PC-9 (cell line): ENCODE results near the gene RAB3GAP2. TPM values are rescaled to one million over a fixed set of nuclear protein-coding genes. Genes with fewer than 3 reads are reported as not detected.

ENCODE experiments used
- BruUV-seq: library from RNA; stranded (reverse); fragments of 400-500 nt; replicated peaks from 2 replicates; lab custom pipeline; 2021; lab: Mats Ljungman, UMichigan
- CTCF ChIA-PET: fragments of 300-600 bp; sonication (Branson Sonifier 250); formaldehyde crosslinking; loops from one replicate; lab custom pipeline; 2022; ENCODE audit warnings: antibody characterized with exemption; lab: Charles Lee
- POLR2A ChIA-PET: fragments of 300-600 bp; sonication (Branson Sonifier 250); formaldehyde crosslinking; loops from one replicate; lab custom pipeline; 2022; ENCODE audit warnings: antibody characterized with exemption; ENCODE audit not compliant: unreplicated experiment; lab: Charles Lee
- DNase-seq, 2 experiments: peaks; one replicate each; pipeline versions ENCODE4 v3.0.0 to v3.0.0-alpha.2; 2015 to 2022; ENCODE audit warnings: mixed read lengths in 1 of 2
- H2AFZ ChIP-seq: fragments of 200-600 bp; sonication (generic); 2 replicates; pipeline ENCODE4 v1.8.1; 2017; ENCODE audit warnings: antibody characterized with exemption
- H3F3A ChIP-seq: fragments of 200-600 bp; sonication (generic); 2 replicates; pipeline ENCODE4 v1.8.1; 2017; ENCODE audit warnings: antibody characterized with exemption, mild to moderate bottlenecking, low read depth; ENCODE audit not compliant: insufficient read depth
- H3K27ac ChIP-seq: fragments of 200-600 bp; sonication (generic); 2 replicates; pipeline ENCODE4 v1.6.1; 2016; ENCODE audit warnings: mixed run types
- H3K27me3 ChIP-seq: fragments of 200-600 bp; sonication (generic); 2 replicates; pipeline ENCODE4 v1.6.1; 2016; ENCODE audit warnings: low read depth, mixed run types; ENCODE audit not compliant: insufficient read depth
- H3K36me3 ChIP-seq: fragments of 200-600 bp; sonication (generic); 2 replicates; pipeline ENCODE4 v1.6.1; 2016; ENCODE audit warnings: low read depth, mixed run types
- H3K4me1 ChIP-seq: fragments of 200-600 bp; sonication (generic); replicated peaks from 2 replicates; pipeline ENCODE4 v1.6.1; 2016; ENCODE audit warnings: mixed run types; ENCODE audit not compliant: insufficient read depth
- H3K4me2 ChIP-seq: fragments of 200-600 bp; sonication (generic); 2 replicates; pipeline ENCODE4 v1.6.1; 2017; ENCODE audit warnings: mixed run types
- H3K4me3 ChIP-seq: fragments of 200-600 bp; sonication (generic); 2 replicates; pipeline ENCODE4 v1.6.1; 2016; ENCODE audit warnings: mixed run types
- H3K79me2 ChIP-seq: fragments of 200-600 bp; sonication (generic); 2 replicates; pipeline ENCODE4 v1.6.1; 2017; ENCODE audit warnings: low read depth, mixed run types
- H3K9me2 ChIP-seq: fragments of 200-600 bp; sonication (generic); 2 replicates; pipeline ENCODE4 v1.8.1; 2017; ENCODE audit warnings: mild to moderate bottlenecking; ENCODE audit not compliant: insufficient read depth
- H3K9me3 ChIP-seq: fragments of 200-600 bp; sonication (generic); 2 replicates; pipeline ENCODE4 v1.8.1; 2016; ENCODE audit warnings: low read depth; ENCODE audit not compliant: insufficient read depth
- H4K20me1 ChIP-seq: fragments of 200-600 bp; sonication (generic); 2 replicates; pipeline ENCODE4 v1.8.1; 2017; ENCODE audit not compliant: insufficient read depth
- EZH2 ChIP-seq: fragments of 200-600 bp; sonication (generic); IDR thresholded peaks from 2 replicates; pipeline ENCODE4 v1.8.0; 2017; ENCODE audit warnings: antibody characterized with exemption, low read depth
- intact Hi-C: fragments of 100-400 bp; cut with micrococcal nuclease; formaldehyde crosslinking; loops from one replicate; pipeline ENCODE4 v1.10.0; 2022; ENCODE audit not compliant: unreplicated experiment
- total RNA-seq: library from RNA; stranded (reverse); gene quantifications from 2 replicates; pipeline ENCODE4 v1.2.3, GENCODE V29; 2021
- TF ChIP-seq, protein P1 (sequence below): fragments of 200-600 bp; sonication (generic); conservative IDR thresholded peaks from 2 replicates; pipeline ENCODE4 v1.6.1; 2017; ENCODE audit warnings: mixed run types, antibody characterized with exemption, mild to moderate bottlenecking, moderate library complexity

The RAB3GAP2 gene
- total RNA-seq, 1 experiment from 2014 or later, result 51.0 TPM

DNA sequence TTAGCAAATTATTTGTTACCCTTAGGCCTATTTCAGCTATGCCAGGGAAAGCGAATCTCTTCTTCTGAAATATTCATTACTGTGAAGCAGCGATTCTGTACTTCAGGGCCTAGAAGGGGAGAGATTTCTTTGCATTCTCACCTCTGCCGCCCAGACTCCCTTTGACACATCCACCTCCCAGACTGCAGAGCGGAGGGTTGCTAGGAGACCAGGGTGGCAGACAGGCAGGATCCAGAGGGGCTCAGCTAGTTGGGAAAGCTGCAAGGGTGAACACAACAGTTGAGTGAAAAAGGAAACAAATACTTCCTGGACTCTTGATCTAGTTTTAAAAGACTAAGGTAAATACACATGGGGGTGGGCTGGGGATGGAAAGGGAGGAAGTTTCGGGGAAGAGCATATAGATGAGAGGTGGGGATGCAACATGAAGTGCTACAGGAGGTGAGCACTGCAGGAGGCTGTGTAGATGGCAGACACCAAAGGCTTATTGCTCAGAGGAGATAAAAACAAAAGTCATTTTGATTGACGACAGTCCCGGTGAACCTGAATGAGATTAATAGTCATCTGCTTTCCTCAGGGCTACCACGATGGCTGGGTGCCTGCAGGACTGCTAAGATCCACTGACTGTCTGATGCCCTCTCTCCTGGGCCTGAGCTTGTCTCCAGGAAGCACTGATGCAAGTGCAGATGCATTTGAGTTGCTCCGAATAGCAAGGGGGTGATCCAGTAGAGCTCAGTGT lies 26.4 kb upstream of the RAB3GAP2 start:
- ChIA-PET CTCF (interaction anchor here (0.6 kb wide), 1 partner anchor 386 kb away, joined by 3 read pairs; no protein-coding TSS in a partner anchor), POLR2A (interaction anchor here (0.7 kb wide), 1 partner anchor 31 kb away, joined by 7 read pairs; no protein-coding TSS in a partner anchor)
- 0 out of 2 replicates have a peak, but pooled peaks cover 3% of the 10 kb centered on the region for H3F3A ChIP-seq
- H2AFZ ChIP-seq, result no peak overlapping the region
- intact Hi-C loops, result loop anchor here (5.0 kb wide), 2 partner anchors 229 to 479 kb away; partner anchors contain the start of gene MARK1
- no peaks in the 10 kb centered on the region for H3K9me3 ChIP-seq
- H3K4me1 ChIP-seq, result peaks cover 11% of the 10 kb centered on the region
- TF ChIP-seq, protein P1, sequence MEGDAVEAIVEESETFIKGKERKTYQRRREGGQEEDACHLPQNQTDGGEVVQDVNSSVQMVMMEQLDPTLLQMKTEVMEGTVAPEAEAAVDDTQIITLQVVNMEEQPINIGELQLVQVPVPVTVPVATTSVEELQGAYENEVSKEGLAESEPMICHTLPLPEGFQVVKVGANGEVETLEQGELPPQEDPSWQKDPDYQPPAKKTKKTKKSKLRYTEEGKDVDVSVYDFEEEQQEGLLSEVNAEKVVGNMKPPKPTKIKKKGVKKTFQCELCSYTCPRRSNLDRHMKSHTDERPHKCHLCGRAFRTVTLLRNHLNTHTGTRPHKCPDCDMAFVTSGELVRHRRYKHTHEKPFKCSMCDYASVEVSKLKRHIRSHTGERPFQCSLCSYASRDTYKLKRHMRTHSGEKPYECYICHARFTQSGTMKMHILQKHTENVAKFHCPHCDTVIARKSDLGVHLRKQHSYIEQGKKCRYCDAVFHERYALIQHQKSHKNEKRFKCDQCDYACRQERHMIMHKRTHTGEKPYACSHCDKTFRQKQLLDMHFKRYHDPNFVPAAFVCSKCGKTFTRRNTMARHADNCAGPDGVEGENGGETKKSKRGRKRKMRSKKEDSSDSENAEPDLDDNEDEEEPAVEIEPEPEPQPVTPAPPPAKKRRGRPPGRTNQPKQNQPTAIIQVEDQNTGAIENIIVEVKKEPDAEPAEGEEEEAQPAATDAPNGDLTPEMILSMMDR, result no peak
- TF ChIP-seq EZH2, result no peak
- H4K20me1 ChIP-seq, result no peaks in the 10 kb centered on the region
- no peak overlapping the region for H3K4me3 ChIP-seq
- no peaks in the 10 kb centered on the region for H3K36me3 ChIP-seq
- no peak overlapping the region for H3K27ac ChIP-seq
- H3K9me2 ChIP-seq, result no peaks in the 10 kb centered on the region
- no TSS peak for BruUV-seq
- no peak overlapping the region for H3K4me2 ChIP-seq
- no peaks in the 10 kb centered on the region for H3K79me2 ChIP-seq
- no peaks in the 10 kb centered on the region for H3K27me3 ChIP-seq
- DNase-seq, result no peak

DNA sequence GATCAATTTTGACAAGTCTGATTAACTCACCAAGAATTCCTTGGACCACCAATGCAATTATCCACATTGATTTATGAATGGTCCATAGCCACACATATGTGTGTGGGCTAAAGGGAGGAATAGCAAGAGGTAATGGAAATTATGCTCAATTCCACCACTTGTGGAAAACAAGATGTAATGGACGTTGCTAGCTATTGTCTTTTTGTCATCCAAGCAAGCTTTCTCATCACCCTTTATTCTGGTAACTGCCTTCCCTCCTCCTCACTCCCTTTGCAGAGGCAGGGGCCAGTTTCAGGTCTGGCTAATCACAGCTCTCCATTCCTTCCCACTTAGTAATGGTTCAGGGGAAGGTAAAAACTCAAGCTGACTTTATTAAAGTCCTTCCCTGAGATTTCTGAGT lies 24.7 kb upstream of the RAB3GAP2 start:
- Histone ChIP-seq H3K9me2 (no peaks in the 10 kb centered on the region), H3K27ac (no peak overlapping the region), H3K27me3 (no peaks in the 10 kb centered on the region), H3K4me3 (no peak overlapping the region), H3K4me2 (no peak overlapping the region), H3K4me1 (peaks cover 11% of the 10 kb centered on the region), H3F3A (0 out of 2 replicates have a peak, but pooled peaks cover 3% of the 10 kb centered on the region), H2AFZ (no peak overlapping the region), H4K20me1 (no peaks in the 10 kb centered on the region), H3K36me3 (no peaks in the 10 kb centered on the region), H3K79me2 (no peaks in the 10 kb centered on the region), H3K9me3 (no peaks in the 10 kb centered on the region)
- no peak for TF ChIP-seq EZH2
- TF ChIP-seq, protein P1, result no peak
- no TSS peak for BruUV-seq
- DNase-seq, result no peak
- POLR2A ChIA-PET, result interaction anchor here (0.6 kb wide), 1 partner anchor 57 kb away, joined by 3 read pairs; no protein-coding TSS in a partner anchor
- intact Hi-C loops, result loop anchor here (1.0 to 5.0 kb wide), 7 partner anchors 40 to 480 kb away; partner anchors contain the start of gene MARK1
- CTCF ChIA-PET, result interaction anchor here (0.6 to 1.8 kb wide), 5 partner anchors 59 to 507 kb away, joined by 3 to 9 read pairs (median 4); no protein-coding TSS in a partner anchor

DNA sequence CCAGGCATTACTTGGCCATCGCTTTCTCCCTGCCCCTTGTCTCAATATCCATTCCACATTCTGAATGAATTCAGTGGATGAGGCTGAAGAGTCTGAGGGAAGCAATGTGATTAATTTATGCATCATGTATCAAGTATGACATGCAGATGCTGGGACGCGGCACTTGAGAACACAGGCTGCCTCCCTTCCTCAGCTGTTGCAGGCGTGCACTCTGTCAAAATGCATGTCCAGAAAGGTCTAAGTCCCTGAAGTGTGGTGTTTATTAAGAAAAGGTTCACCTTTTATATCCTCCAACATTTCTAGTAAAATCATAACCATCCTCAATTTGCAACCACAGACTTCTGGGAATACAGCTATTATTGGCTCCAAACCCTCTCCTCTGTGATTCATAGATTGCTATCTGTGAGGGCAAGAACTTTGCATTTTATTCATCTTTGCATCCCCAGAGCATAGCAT lies 22.6 kb upstream of the RAB3GAP2 start:
- TF ChIP-seq, protein P1, result no peak
- TF ChIP-seq EZH2, result no peak
- H3K4me3 ChIP-seq, result no peak overlapping the region
- CTCF ChIA-PET, result no interaction called here
- BruUV-seq, result no TSS peak
- H3K4me1 ChIP-seq, result no peaks in the 10 kb centered on the region
- H4K20me1 ChIP-seq, result no peaks in the 10 kb centered on the region
- H3K9me2 ChIP-seq, result no peaks in the 10 kb centered on the region
- DNase-seq, result no peak
- no peaks in the 10 kb centered on the region for H3K27me3 ChIP-seq
- H3K9me3 ChIP-seq, result no peaks in the 10 kb centered on the region
- H3F3A ChIP-seq, result no peaks in the 10 kb centered on the region
- no peak overlapping the region for H2AFZ ChIP-seq
- no peaks in the 10 kb centered on the region for H3K79me2 ChIP-seq
- no peak overlapping the region for H3K27ac ChIP-seq
- no peaks in the 10 kb centered on the region for H3K36me3 ChIP-seq
- no peak overlapping the region for H3K4me2 ChIP-seq
- intact Hi-C loops, result loop anchor here (5.0 kb wide), 2 partner anchors 232 to 482 kb away; partner anchors contain the start of gene MARK1
- POLR2A ChIA-PET, result interaction anchor here (0.7 kb wide), 1 partner anchor 36 kb away, joined by 11 read pairs; no protein-coding TSS in a partner anchor
